OCI-LY1 (cell line): ENCODE measurements around the gene C12orf56.

ENCODE experiments used
- H2AFZ ChIP-seq: fragments of 200-600 bp; sonication (generic), shearing (Covaris generic); 2 replicates; pipeline ENCODE4 v1.6.0; 2014; ENCODE audit warnings: antibody characterized with exemption, mild to moderate bottlenecking, low read length
- H3F3A ChIP-seq: fragments of 200-600 bp; sonication (generic), shearing (Covaris generic); 2 replicates; pipeline ENCODE4 v1.6.0; 2014; ENCODE audit warnings: mild to moderate bottlenecking, antibody characterized with exemption, low read length, moderate library complexity; ENCODE audit not compliant: insufficient read depth
- H3K27ac ChIP-seq: fragments of 200-600 bp; sonication (generic); 2 replicates; pipeline ENCODE4 v1.5.1; 2014; ENCODE audit warnings: low read length, mixed run types, mild to moderate bottlenecking, low read depth; ENCODE audit not compliant: poor library complexity, severe bottlenecking
- H3K27me3 ChIP-seq: fragments of 200-600 bp; sonication (generic); 2 replicates; pipeline ENCODE4 v1.6.0; 2014; ENCODE audit warnings: antibody characterized with exemption, mild to moderate bottlenecking, low read length, moderate library complexity; ENCODE audit not compliant: insufficient read depth
- H3K36me3 ChIP-seq: fragments of 200-600 bp; sonication (generic); 2 replicates; pipeline ENCODE4 v1.6.1; 2014; ENCODE audit warnings: mild to moderate bottlenecking, antibody characterized with exemption, low read length, moderate library complexity, mixed read lengths; ENCODE audit not compliant: insufficient read depth
- H3K4me1 ChIP-seq: fragments of 200-600 bp; sonication (generic); 2 replicates; pipeline ENCODE4 v1.5.1; 2014; ENCODE audit warnings: mild to moderate bottlenecking, low read length, moderate library complexity; ENCODE audit not compliant: insufficient read depth, severe bottlenecking
- H3K4me2 ChIP-seq: fragments of 200-600 bp; sonication (generic), shearing (Covaris generic); 2 replicates; pipeline ENCODE4 v1.6.1; 2014; ENCODE audit warnings: low read length
- H3K4me3 ChIP-seq: fragments of 200-600 bp; sonication (generic); 2 replicates; pipeline ENCODE4 v1.5.1; 2014; ENCODE audit warnings: low read length, low read depth, mild to moderate bottlenecking, mixed read lengths; ENCODE audit not compliant: poor library complexity, severe bottlenecking
- H3K79me2 ChIP-seq: fragments of 200-600 bp; shearing (Covaris generic); 2 replicates; pipeline ENCODE4 v1.6.1; 2016; ENCODE audit warnings: mixed run types, low read length, mixed read lengths; ENCODE audit not compliant: insufficient read depth
- H3K9ac ChIP-seq: fragments of 200-600 bp; sonication (generic), shearing (Covaris generic); 2 replicates; pipeline ENCODE4 v1.6.1; 2014; ENCODE audit warnings: mild to moderate bottlenecking, low read length, mixed read lengths
- H3K9me2 ChIP-seq: fragments of 200-600 bp; sonication (generic), shearing (Covaris generic); 2 replicates; pipeline ENCODE4 v1.6.1; 2014; ENCODE audit warnings: low read depth, mild to moderate bottlenecking, low read length, mixed read lengths
- H3K9me3 ChIP-seq: fragments of 200-600 bp; shearing (Covaris generic); 2 replicates; pipeline ENCODE4 v1.6.1; 2014; ENCODE audit warnings: low read length, mixed read lengths
- H4K20me1 ChIP-seq: fragments of 200-600 bp; sonication (generic), shearing (Covaris generic); 2 replicates; pipeline ENCODE4 v1.6.0; 2016; ENCODE audit warnings: mild to moderate bottlenecking, low read length; ENCODE audit not compliant: insufficient read depth
- EZH2 ChIP-seq: fragments of 200-600 bp; sonication (generic), shearing (Covaris generic); IDR thresholded peaks from 2 replicates; pipeline ENCODE4 v1.8.0; 2017; ENCODE audit warnings: borderline replicate concordance, mixed run types, mild to moderate bottlenecking, antibody characterized with exemption, low read length, moderate library complexity, mixed read lengths
- TF ChIP-seq, protein P1 (sequence below): fragments of 200-600 bp; sonication (generic), shearing (Covaris generic); IDR thresholded peaks from 2 replicates; pipeline ENCODE4 v1.5.1; 2017; ENCODE audit warnings: mild to moderate bottlenecking, antibody characterized with exemption, low read length, moderate library complexity, mixed read lengths

Gene C12orf56

DNA sequence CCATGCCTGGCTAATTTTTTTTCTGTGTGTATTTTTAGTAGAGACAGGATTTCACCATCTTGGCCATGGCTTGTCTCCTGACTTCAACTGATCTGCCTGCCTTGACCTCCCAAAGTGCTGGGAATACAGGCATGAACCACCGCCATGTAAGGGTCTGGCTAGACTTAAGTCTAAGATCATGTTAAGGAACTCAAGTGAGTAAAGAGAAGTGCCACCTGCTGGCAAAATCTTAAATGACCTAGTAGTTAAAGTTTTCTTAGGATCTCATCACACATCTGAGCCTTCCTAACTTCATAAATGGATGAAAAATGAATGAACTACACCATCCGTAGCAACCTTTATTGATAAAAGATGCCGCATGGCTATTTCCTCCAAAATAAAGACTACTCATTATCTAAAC is 1.7 kb upstream of the C12orf56 start:
- Histone ChIP-seq H3K9me2 (no peaks in the 10 kb centered on the region), H3K79me2 (no peaks in the 10 kb centered on the region), H3F3A (no peaks in the 10 kb centered on the region), H3K27me3 (no peaks in the 10 kb centered on the region), H3K4me1 (no peaks in the 10 kb centered on the region), H3K27ac (no peak overlapping the region), H4K20me1 (no peaks in the 10 kb centered on the region), H2AFZ (no peak overlapping the region), H3K4me2 (no peak overlapping the region), H3K4me3 (no peak overlapping the region), H3K9me3 (no peaks in the 10 kb centered on the region), H3K9ac (no peak overlapping the region), H3K36me3 (no peaks in the 10 kb centered on the region)
- TF ChIP-seq, protein P1, sequence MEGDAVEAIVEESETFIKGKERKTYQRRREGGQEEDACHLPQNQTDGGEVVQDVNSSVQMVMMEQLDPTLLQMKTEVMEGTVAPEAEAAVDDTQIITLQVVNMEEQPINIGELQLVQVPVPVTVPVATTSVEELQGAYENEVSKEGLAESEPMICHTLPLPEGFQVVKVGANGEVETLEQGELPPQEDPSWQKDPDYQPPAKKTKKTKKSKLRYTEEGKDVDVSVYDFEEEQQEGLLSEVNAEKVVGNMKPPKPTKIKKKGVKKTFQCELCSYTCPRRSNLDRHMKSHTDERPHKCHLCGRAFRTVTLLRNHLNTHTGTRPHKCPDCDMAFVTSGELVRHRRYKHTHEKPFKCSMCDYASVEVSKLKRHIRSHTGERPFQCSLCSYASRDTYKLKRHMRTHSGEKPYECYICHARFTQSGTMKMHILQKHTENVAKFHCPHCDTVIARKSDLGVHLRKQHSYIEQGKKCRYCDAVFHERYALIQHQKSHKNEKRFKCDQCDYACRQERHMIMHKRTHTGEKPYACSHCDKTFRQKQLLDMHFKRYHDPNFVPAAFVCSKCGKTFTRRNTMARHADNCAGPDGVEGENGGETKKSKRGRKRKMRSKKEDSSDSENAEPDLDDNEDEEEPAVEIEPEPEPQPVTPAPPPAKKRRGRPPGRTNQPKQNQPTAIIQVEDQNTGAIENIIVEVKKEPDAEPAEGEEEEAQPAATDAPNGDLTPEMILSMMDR, result peak; percentile 52
- no peak for TF ChIP-seq EZH2

DNA sequence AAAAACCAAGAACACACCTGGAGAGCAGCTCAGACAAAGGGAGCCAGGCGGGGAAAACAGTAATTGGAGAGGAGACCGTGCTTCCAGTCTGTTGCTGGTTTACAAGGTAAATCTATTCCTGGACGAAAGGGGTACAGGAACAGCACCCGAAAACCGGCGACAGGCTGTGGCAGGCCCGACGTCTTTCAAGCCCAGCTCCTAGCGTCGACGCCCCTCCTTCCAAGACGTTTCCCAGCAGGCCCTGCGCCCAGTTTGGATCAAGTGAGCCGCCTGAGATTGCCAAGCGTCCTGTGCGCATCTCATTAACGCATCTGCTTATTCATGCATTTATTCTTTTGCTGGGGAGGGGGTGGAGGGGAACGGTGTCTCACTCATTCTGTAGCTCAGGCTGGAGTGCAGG is 1.4 kb downstream of the C12orf56 start:
- TF ChIP-seq, protein P1, result no peak
- TF ChIP-seq EZH2, result no peak
- Histone ChIP-seq H3K4me3 (no peak overlapping the region), H3K4me1 (no peaks in the 10 kb centered on the region), H3K27ac (no peak overlapping the region), H3F3A (no peaks in the 10 kb centered on the region), H3K9me2 (no peaks in the 10 kb centered on the region), H3K9ac (no peak overlapping the region), H3K36me3 (no peaks in the 10 kb centered on the region), H2AFZ (no peak overlapping the region), H3K4me2 (no peak overlapping the region), H3K79me2 (no peaks in the 10 kb centered on the region), H3K27me3 (no peaks in the 10 kb centered on the region), H4K20me1 (no peaks in the 10 kb centered on the region), H3K9me3 (no peaks in the 10 kb centered on the region)

DNA sequence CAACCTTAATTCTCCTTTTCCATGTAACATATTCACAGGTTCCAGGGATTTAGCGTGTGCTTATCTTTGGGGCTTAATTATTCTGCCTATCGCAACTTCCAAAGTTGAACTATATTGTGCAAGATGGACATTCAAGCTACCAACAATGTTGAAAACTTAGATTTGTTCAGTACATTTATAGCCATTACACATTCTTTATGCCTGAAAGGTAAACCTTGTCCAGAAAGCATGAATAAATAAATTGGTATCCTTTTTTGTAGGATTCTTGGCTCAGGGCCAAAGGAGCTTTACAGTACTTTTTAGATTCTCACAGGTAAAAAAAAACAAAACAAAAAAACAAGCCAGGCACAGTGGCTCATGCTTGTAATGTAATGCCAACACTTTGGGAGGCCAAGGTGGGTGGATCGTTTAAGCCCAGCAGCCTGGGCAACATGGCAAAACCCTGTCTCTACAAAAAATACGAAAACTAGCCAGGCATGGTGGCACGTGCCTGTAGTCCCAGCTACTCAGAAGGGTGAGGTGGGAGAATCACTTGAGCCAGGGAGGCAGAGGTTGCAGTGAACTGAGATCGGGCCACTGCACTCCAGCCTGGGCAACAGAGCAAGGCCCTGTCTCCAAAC is 3.3 kb downstream of the C12orf56 start:
- Histone ChIP-seq H2AFZ (no peak overlapping the region), H3K9me2 (no peaks in the 10 kb centered on the region), H4K20me1 (no peaks in the 10 kb centered on the region), H3F3A (no peaks in the 10 kb centered on the region), H3K4me2 (no peak overlapping the region), H3K79me2 (no peaks in the 10 kb centered on the region), H3K9ac (no peak overlapping the region), H3K27ac (no peak overlapping the region), H3K36me3 (no peaks in the 10 kb centered on the region), H3K9me3 (no peaks in the 10 kb centered on the region), H3K4me1 (no peaks in the 10 kb centered on the region), H3K4me3 (no peak overlapping the region), H3K27me3 (no peaks in the 10 kb centered on the region)
- TF ChIP-seq, protein P1, result no peak
- TF ChIP-seq EZH2, result no peak
